Measurements from ENCODE around the gene CARMIL1.

CARMIL1 gene

DNA sequence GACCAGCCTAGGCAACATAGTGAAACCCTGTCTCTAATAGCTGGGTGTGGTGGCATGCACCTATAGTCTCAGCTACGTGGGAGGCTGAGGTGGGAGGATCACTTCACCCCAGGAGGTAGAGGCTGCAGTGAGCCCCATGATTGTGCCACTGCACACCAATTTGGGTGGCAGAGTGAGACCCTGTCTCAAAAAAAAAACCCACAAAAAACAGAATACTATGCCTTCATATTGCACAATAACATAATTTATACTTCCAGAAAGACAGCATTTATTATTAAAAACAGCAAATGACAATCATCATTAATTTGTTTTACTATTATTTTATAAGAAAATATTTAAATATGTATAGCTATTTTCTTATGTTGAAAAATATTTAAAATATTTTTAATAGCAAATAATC, 30.0 kb upstream of the CARMIL1 start:
- Histone ChIP-seq H3K4me3 (ENCODE audit: insufficient read depth, low read depth, low read length) (no peak overlapping the region), H3K4me1 (ENCODE audit: control insufficient read depth, insufficient read depth, low read length) (no peaks in the 10 kb centered on the region), H3K27ac (ENCODE audit: insufficient read depth, low read depth, low read length, poor library complexity, severe bottlenecking) (no peak overlapping the region), H3K27me3 (ENCODE audit: control insufficient read depth, insufficient read depth, low read length, poor library complexity, severe bottlenecking) (no peaks in the 10 kb centered on the region), H3K9me3 (ENCODE audit: control insufficient read depth, low read length) (no peaks in the 10 kb centered on the region), H3K36me3 (ENCODE audit: control insufficient read depth, insufficient read depth, low read length) (no peaks in the 10 kb centered on the region)
- WGBS, 2 experiments = 90 to 93% methylated on average over 1 of the region's 1 CpG

DNA sequence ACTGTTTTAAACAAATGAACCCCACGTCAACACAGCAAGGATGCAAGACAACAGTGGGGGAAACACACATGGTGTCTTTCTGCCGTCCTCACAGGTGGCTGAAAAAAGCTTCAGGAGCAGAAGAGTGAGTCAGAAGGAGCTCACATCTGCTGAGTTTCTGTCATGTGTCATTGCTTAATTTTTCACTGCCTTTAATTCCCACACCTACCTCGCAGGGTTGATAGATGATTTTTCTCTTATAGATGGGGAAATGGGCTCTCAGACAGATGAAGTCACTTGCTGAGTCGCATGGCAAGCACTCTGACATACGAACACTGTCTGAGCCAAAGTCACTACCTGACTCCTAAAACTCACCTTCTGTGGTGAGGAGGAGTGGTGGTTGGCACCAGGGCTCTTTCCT, 28.3 kb upstream of the CARMIL1 start:
- H3K36me3 ChIP-seq (ENCODE audit: control insufficient read depth, insufficient read depth, low read length) = no peaks in the 10 kb centered on the region
- 84 to 89% methylated on average over 4 to 5 of the region's 5 CpGs for WGBS, 2 experiments

DNA sequence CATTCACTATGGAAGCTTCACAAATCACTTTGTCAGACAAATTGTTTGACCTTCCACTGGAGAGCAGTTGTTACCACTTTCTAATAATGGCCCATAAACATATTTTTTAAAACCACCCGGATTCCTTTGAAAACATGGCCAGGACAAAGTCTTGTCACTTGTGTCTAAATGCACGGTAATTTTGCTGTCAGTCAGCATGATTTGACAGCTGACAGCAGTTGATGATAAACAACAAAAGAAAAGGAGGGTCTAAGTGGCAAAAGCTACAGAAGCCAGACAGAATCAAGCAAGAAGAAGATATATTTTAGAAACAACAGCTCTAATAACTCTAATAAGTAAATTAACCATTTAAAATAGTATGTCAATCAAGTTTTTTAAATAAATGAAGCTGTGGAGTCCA, 27.7 kb upstream of the CARMIL1 start:
- Histone ChIP-seq H3K4me3 (ENCODE audit: insufficient read depth, low read depth, low read length) (no peak overlapping the region), H3K4me1 (ENCODE audit: control insufficient read depth, insufficient read depth, low read length) (no peaks in the 10 kb centered on the region), H3K36me3 (ENCODE audit: control insufficient read depth, insufficient read depth, low read length) (no peaks in the 10 kb centered on the region), H3K27me3 (ENCODE audit: control insufficient read depth, insufficient read depth, low read length, poor library complexity, severe bottlenecking) (no peaks in the 10 kb centered on the region), H3K27ac (ENCODE audit: insufficient read depth, low read depth, low read length, poor library complexity, severe bottlenecking) (no peak overlapping the region), H3K9me3 (ENCODE audit: control insufficient read depth, low read length) (no peaks in the 10 kb centered on the region)
- 88 to 93% methylated on average over 2 of the region's 2 CpGs for WGBS, 2 experiments

More for the DNA sequence above, 28.3 kb upstream of the CARMIL1 start:
- Histone ChIP-seq H3K27ac (ENCODE audit: insufficient read depth, low read depth, low read length, poor library complexity, severe bottlenecking) (no peak overlapping the region), H3K4me1 (ENCODE audit: control insufficient read depth, insufficient read depth, low read length) (no peaks in the 10 kb centered on the region), H3K27me3 (ENCODE audit: control insufficient read depth, insufficient read depth, low read length, poor library complexity, severe bottlenecking) (no peaks in the 10 kb centered on the region), H3K9me3 (ENCODE audit: control insufficient read depth, low read length) (no peaks in the 10 kb centered on the region), H3K4me3 (ENCODE audit: insufficient read depth, low read depth, low read length) (no peak overlapping the region)

DNA sequence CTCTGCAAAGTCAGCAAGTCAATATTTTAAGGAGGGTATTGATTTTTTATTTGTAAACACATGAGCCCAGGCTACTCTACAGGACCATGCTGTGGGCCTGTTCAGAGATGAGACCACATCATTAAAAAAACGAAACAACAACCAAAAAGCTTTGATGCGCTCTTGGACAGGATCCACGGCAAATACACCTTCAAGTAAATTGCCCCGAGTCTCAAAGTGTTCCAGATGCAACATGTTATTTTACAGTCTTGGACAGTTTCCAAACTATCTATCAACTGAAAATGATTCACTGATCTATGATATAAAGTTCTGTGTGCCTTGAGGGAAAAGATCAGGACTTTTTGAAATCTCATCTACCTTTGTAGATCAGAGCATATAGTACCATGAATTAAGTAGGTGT, 25.8 kb upstream of the CARMIL1 start:
- Histone ChIP-seq H3K36me3 (ENCODE audit: control insufficient read depth, insufficient read depth, low read length) (no peaks in the 10 kb centered on the region), H3K27ac (ENCODE audit: insufficient read depth, low read depth, low read length, poor library complexity, severe bottlenecking) (no peak overlapping the region), H3K27me3 (ENCODE audit: control insufficient read depth, insufficient read depth, low read length, poor library complexity, severe bottlenecking) (no peaks in the 10 kb centered on the region), H3K4me1 (ENCODE audit: control insufficient read depth, insufficient read depth, low read length) (no peaks in the 10 kb centered on the region), H3K4me3 (ENCODE audit: insufficient read depth, low read depth, low read length) (no peak overlapping the region), H3K9me3 (ENCODE audit: control insufficient read depth, low read length) (no peaks in the 10 kb centered on the region)
- WGBS, 2 experiments = 95 to 98% methylated on average over 4 of the region's 4 CpGs

DNA sequence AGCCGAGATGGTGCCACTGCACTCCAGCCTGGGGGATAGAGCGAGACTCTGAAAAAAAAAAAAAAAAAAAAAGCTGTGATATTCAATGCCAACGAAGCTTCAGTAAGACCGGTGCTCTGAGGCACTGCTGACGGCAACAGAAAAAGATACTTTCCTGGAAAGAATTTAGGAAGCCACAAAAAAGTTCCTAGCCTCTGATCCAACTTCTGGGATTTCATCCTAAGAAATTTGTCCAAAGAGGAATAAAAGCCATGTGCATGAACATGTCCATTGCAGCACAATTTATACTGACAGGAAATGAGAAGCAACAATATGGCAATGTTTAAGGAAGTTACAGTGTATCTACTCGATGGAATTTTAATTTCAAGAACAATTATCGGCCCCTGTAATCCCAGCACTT, 24.5 kb upstream of the CARMIL1 start:
- Histone ChIP-seq H3K27me3 (ENCODE audit: control insufficient read depth, insufficient read depth, low read length, poor library complexity, severe bottlenecking) (no peaks in the 10 kb centered on the region), H3K36me3 (ENCODE audit: control insufficient read depth, insufficient read depth, low read length) (no peaks in the 10 kb centered on the region), H3K4me1 (ENCODE audit: control insufficient read depth, insufficient read depth, low read length) (no peaks in the 10 kb centered on the region), H3K9me3 (ENCODE audit: control insufficient read depth, low read length) (no peaks in the 10 kb centered on the region), H3K27ac (ENCODE audit: insufficient read depth, low read depth, low read length, poor library complexity, severe bottlenecking) (no peak overlapping the region), H3K4me3 (ENCODE audit: insufficient read depth, low read depth, low read length) (no peak overlapping the region)
- WGBS, 2 experiments = 93 to 94% methylated on average over 7 of the region's 7 CpGs

DNA sequence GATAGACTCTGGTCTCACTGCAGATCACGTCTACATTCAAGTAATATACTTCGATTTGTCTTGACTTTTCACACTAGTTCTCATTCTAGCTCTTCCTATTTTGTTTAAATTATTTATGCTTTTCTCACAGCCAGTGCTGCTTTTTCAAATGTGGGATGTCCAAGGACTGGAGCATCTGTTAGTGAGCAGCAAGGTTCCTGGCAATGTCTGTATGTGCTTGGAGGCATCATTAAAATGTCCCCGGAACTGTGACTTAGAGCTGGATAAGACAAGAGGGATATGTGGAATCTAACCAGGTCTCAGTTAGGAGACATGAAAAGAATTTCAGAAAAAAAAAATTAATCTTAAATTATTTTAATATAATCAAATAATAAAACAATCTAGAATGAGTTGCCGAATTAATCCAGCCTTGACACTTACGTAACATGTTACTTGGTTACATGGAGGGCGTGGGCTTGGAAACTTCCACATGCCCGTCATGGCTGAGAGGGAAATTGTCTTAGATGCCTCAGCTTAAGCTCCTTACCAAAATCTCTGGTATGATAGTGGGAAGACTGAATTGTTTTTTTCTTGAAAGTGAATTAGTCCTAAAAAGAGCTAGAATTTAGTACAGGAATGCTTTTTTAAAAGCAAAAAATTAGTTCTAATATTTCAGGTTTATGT, 21.4 kb upstream of the CARMIL1 start:
- WGBS, 2 experiments = 87% methylated on average over 7 of the region's 7 CpGs
- H3K27me3 ChIP-seq (ENCODE audit: control insufficient read depth, insufficient read depth, low read length, poor library complexity, severe bottlenecking) = no peaks in the 10 kb centered on the region
- H3K27ac ChIP-seq (ENCODE audit: insufficient read depth, low read depth, low read length, poor library complexity, severe bottlenecking) = no peak overlapping the region
- no peak overlapping the region for H3K4me3 ChIP-seq (ENCODE audit: insufficient read depth, low read depth, low read length)
- H3K4me1 ChIP-seq (ENCODE audit: control insufficient read depth, insufficient read depth, low read length) = no peaks in the 10 kb centered on the region
- no peaks in the 10 kb centered on the region for H3K36me3 ChIP-seq (ENCODE audit: control insufficient read depth, insufficient read depth, low read length)
- no peaks in the 10 kb centered on the region for H3K9me3 ChIP-seq (ENCODE audit: control insufficient read depth, low read length)

DNA sequence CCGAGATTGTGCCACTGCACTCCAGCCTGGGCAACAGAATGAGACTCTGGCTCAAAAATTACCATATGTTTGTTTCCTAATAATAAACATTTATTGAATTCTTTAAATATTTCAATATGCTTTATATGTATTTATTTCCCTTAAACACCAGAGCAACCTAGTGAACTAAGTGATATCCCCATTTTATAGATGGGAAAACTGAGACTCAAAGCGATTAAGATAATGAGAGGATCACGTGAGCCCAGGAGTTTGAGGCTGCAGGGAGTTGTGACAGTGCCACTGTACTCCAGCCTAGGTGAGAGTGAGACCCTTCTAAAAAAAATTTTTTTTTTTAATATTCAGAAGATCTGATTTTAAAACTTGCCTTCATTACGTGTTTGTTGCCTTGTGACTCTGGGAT, 19.4 kb upstream of the CARMIL1 start:
- Histone ChIP-seq H3K27me3 (ENCODE audit: control insufficient read depth, insufficient read depth, low read length, poor library complexity, severe bottlenecking) (no peaks in the 10 kb centered on the region), H3K36me3 (ENCODE audit: control insufficient read depth, insufficient read depth, low read length) (no peaks in the 10 kb centered on the region), H3K4me3 (ENCODE audit: insufficient read depth, low read depth, low read length) (no peak overlapping the region), H3K27ac (ENCODE audit: insufficient read depth, low read depth, low read length, poor library complexity, severe bottlenecking) (no peak overlapping the region), H3K9me3 (ENCODE audit: control insufficient read depth, low read length) (no peaks in the 10 kb centered on the region), H3K4me1 (ENCODE audit: control insufficient read depth, insufficient read depth, low read length) (no peaks in the 10 kb centered on the region)
- WGBS, 2 experiments = 91 to 97% methylated on average over 4 of the region's 4 CpGs

DNA sequence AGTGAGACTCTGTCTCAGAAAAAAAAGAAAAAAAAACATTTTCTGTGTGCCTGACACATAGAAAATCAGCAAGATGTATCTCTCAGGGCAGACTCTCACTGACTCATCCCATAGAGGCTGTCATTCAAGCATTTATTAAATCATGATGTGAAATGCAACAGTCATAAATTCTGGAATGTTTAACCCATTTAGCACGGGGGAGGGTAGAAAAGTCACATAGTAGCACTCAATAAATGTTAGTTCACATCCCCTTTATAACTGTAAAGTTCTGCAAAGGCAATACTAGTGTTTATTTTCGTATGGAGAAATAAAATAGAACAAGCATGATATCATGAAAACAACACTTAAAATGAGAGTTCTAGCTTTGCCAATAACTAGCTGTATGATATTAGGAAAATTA, 15.5 kb upstream of the CARMIL1 start:
- no peaks in the 10 kb centered on the region for H3K9me3 ChIP-seq (ENCODE audit: control insufficient read depth, low read length)
- no peak overlapping the region for H3K4me3 ChIP-seq (ENCODE audit: insufficient read depth, low read depth, low read length)
- H3K27me3 ChIP-seq (ENCODE audit: control insufficient read depth, insufficient read depth, low read length, poor library complexity, severe bottlenecking) = no peaks in the 10 kb centered on the region
- H3K4me1 ChIP-seq (ENCODE audit: control insufficient read depth, insufficient read depth, low read length) = no peaks in the 10 kb centered on the region
- WGBS, 2 experiments = 100% methylated on average over 1 of the region's 2 CpGs; no CpG with 5 or more reads in 1 of the 2 experiments
- H3K36me3 ChIP-seq (ENCODE audit: control insufficient read depth, insufficient read depth, low read length) = no peaks in the 10 kb centered on the region
- no peak overlapping the region for H3K27ac ChIP-seq (ENCODE audit: insufficient read depth, low read depth, low read length, poor library complexity, severe bottlenecking)

DNA sequence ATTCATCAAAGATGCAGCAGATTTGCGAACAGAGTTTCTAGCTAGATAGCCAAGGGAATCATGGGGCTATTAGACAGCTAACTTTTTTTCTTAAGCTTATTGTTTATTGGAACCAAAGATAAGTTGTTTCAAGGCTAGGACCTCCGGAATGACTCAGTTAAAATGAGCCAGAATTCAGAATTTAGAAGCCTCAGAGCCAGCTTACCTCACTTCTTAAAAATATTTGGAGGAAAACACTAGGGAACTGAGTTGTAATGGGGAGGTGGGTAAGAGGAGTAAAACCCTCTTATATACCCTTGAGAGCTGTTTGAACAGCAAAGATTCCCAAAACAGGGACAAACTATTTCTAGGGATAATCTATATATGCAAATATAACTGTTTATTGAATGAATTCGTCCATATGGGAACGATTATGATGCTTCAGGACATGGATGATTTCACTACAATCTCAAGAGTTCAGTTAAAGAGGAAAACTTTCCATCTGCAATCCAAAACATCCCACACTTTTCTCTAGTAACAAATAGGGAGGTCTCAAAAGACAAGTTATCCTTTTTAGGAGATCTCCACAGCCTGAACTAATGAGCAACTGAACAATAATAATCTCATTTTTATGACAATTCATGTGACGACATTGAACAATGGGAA, 12.6 kb upstream of the CARMIL1 start:
- Histone ChIP-seq H3K9me3 (ENCODE audit: control insufficient read depth, low read length) (no peaks in the 10 kb centered on the region), H3K36me3 (ENCODE audit: control insufficient read depth, insufficient read depth, low read length) (no peaks in the 10 kb centered on the region), H3K4me3 (ENCODE audit: insufficient read depth, low read depth, low read length) (no peak overlapping the region), H3K27ac (ENCODE audit: insufficient read depth, low read depth, low read length, poor library complexity, severe bottlenecking) (no peak overlapping the region), H3K27me3 (ENCODE audit: control insufficient read depth, insufficient read depth, low read length, poor library complexity, severe bottlenecking) (no peaks in the 10 kb centered on the region), H3K4me1 (ENCODE audit: control insufficient read depth, insufficient read depth, low read length) (no peaks in the 10 kb centered on the region)
- 93 to 99% methylated on average over 3 to 5 of the region's 5 CpGs for WGBS, 2 experiments

DNA sequence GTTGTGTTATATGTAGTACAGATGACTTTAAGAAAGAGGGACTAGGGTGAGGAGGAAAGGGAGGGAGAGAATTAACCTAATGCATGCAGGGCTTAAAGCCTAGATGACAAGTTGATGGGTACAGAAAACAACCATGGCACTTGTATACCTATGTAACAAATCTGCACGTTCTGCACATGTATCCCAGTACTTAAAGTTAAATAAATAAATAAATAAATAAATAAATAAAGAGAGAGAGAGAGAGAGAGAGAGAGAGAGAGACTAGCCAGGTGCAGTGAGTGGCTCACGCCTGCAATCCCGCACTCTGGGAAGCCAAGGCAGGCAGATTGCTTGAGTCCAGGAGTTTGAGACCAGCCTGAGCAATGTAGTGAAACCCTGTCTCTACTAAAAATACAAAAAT, 11.5 kb upstream of the CARMIL1 start:
- Histone ChIP-seq H3K4me3 (ENCODE audit: insufficient read depth, low read depth, low read length) (no peak overlapping the region), H3K27ac (ENCODE audit: insufficient read depth, low read depth, low read length, poor library complexity, severe bottlenecking) (no peak overlapping the region), H3K4me1 (ENCODE audit: control insufficient read depth, insufficient read depth, low read length) (no peaks in the 10 kb centered on the region), H3K27me3 (ENCODE audit: control insufficient read depth, insufficient read depth, low read length, poor library complexity, severe bottlenecking) (no peaks in the 10 kb centered on the region), H3K9me3 (ENCODE audit: control insufficient read depth, low read length) (no peaks in the 10 kb centered on the region), H3K36me3 (ENCODE audit: control insufficient read depth, insufficient read depth, low read length) (no peaks in the 10 kb centered on the region)
- 94 to 97% methylated on average over 2 to 3 of the region's 3 CpGs for WGBS, 2 experiments

All from ectodermal cell (in vitro differentiated cells).